HL-60 (cell line): ENCODE measurements around the gene BDH1.

Source experiments
- GABPA ChIP-seq: IDR thresholded peaks from 2 replicates; pipeline ENCODE4 v1.6.1; 2012; ENCODE audit warnings: low read depth
- POLR2AphosphoS5 ChIP-seq: IDR thresholded peaks from 2 replicates; pipeline ENCODE4 v1.6.1; 2012; ENCODE audit warnings: low read depth

DNA sequence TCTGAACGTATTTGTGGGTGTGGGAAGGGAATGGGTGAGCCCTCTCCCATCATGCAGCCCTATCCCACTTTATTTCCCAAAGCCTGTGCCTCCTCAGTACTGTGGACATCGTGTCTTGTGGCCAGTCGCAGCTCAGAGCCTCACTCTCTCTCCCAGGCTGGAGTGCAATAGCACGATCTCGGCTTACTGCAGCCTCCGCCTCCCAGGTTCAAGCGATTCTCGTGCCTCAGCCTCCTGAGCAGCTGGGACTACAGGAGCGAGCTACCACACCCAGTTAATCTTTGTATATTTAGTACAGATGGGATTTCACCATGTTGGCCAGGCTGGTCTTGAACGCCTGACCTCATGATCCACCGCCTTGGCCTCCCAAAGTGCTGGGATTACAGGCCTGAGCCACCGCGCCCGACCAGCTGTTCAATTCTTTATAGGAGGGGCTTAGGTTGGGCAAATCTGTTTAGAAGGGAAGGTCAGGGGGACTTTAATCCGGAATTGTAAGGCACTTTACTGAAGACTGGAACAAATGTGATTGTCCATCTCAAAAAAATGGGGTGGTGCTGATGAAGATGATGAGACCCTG lies 42.7 kb upstream of the BDH1 start:
- no peak for TF ChIP-seq GABPA
- TF ChIP-seq POLR2AphosphoS5, result no peak
